Peyer's patch (tissue), 4 donors: ENCODE results near the gene C13orf46. TPM values are rescaled to one million over a fixed set of nuclear protein-coding genes. Genes with fewer than 3 reads are reported as not detected.

Source experiments
- DNase-seq, 3 donors: peaks; one replicate each; pipeline ENCODE4 v3.0.0-alpha.2; 2017 to 2019
- H3K27ac ChIP-seq, 4 donors: fragments of 200-600 bp; sonication (generic); one replicate each; pipeline ENCODE4 v1.5.1; 2016 to 2019
- H3K27me3 ChIP-seq, 2 donors: fragments of 200-600 bp; sonication (generic); one replicate each; pipeline ENCODE4 v1.5.1; 2019
- H3K36me3 ChIP-seq, 3 donors: fragments of 200-600 bp; sonication (generic); one replicate each; pipeline ENCODE4 v1.5.1; 2016 to 2019
- H3K4me1 ChIP-seq, 4 donors: fragments of 200-600 bp; sonication (generic); one replicate each; pipeline ENCODE4 v1.5.1; 2016 to 2019
- H3K4me3 ChIP-seq, 4 donors: fragments of 200-600 bp; sonication (generic); 1 replicate in 3 of 4; 2 replicates in 1 of 4; pipeline ENCODE4 v1.5.1; 2016 to 2019; ENCODE audit warnings: mild to moderate bottlenecking in 1 of 4
- H3K9me3 ChIP-seq, 4 donors: fragments of 200-600 bp; sonication (generic); one replicate each; pipeline ENCODE4 v1.5.1; 2016 to 2019; ENCODE audit warnings: mild to moderate bottlenecking in 1 of 4
- POLR2A ChIP-seq, 2 donors: fragments of 450-650 bp; IDR thresholded peaks; one replicate each; pipeline ENCODE4 v1.5.1; 2017; ENCODE audit warnings: antibody characterized with exemption in 2 of 2, mild to moderate bottlenecking in 2 of 2, moderate library complexity in 2 of 2
- total RNA-seq, 4 donors: library from RNA; depleted of rRNA; stranded (reverse); fragments of >200 nt; gene quantifications; one replicate each; pipeline ENCODE4 v1.1.0, GENCODE V29; 2016
- TF ChIP-seq, protein P1 (sequence below), 6 experiments: fragments of 450-650 bp in 4 of 6; fragments of 200-600 bp in 2 of 6; sonication (generic) in 1 of 6; IDR thresholded peaks; one replicate each; pipeline ENCODE4 v1.5.1; 2017 to 2019; ENCODE audit warnings: antibody characterized with exemption in 6 of 6, mild to moderate bottlenecking in 3 of 6, moderate library complexity in 1 of 6

Gene C13orf46
- total RNA-seq, 4 donors from 2014 or later = 0.35 to 0.83 TPM; not detected in 2

- Histone ChIP-seq H3K4me1 (peaks cover 0 to 20% (median 0%) of the 10 kb centered on the region in 4 donors), H3K27ac (no peak overlapping the region), H3K36me3 (no peaks in the 10 kb centered on the region), H3K27me3 (no peaks in the 10 kb centered on the region), H3K9me3 (no peaks in the 10 kb centered on the region), H3K4me3 (no peak overlapping the region)
- peak in 2 of 3 donors; percentile 37 to 39 for DNase-seq
- TF ChIP-seq, protein P1, sequence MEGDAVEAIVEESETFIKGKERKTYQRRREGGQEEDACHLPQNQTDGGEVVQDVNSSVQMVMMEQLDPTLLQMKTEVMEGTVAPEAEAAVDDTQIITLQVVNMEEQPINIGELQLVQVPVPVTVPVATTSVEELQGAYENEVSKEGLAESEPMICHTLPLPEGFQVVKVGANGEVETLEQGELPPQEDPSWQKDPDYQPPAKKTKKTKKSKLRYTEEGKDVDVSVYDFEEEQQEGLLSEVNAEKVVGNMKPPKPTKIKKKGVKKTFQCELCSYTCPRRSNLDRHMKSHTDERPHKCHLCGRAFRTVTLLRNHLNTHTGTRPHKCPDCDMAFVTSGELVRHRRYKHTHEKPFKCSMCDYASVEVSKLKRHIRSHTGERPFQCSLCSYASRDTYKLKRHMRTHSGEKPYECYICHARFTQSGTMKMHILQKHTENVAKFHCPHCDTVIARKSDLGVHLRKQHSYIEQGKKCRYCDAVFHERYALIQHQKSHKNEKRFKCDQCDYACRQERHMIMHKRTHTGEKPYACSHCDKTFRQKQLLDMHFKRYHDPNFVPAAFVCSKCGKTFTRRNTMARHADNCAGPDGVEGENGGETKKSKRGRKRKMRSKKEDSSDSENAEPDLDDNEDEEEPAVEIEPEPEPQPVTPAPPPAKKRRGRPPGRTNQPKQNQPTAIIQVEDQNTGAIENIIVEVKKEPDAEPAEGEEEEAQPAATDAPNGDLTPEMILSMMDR (IDR thresholded peaks at IDR 0.05) = no peak
- TF ChIP-seq POLR2A (IDR thresholded peaks at IDR 0.05) = no peak
These were observed 37.5 kb downstream of the C13orf46 start for GRCh38 chr13:113936166-113936965.

DNA sequence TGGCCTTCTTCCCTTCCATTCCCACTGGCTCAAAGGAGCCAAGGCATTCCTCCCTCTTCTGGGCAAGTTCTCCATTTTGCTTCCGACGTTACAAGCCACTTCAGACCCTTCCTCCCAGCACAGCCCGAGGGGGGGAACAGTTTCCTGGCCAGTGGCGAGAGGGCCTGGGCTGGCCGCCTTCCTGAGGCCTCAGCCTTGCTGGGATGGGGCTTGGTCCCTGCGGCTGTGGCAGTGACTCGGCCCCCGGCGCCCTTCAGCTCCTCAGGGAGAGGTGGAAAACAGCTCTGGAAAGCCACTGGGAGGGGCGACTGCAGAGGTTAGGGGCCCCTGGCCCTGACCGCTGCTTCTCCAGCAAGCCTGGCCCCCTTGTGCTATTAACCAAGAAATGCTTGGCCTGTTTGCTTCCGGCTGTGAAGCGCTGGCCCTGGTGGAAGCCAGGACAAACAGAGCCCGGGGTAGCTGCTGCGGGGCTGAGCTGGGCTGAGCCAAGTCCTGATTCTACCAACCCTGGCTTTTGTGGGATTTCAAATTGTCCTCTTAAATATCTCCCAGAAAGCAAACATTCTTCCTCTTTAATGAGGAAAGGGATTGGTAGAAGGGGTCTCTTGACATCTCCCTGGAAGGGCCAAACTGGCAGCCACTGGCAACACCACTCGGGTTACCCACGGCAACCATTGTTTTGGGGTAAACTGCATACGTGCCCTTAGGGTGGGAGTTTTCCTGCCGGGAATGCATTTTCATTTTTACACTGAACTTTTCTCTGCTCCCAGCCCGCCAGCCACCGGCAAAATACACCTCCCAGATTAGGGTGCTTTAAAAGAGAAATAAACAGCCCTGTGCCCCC is 38.7 kb downstream of the C13orf46 start:
- Histone ChIP-seq H3K4me3 (no peak overlapping the region), H3K27me3 (no peaks in the 10 kb centered on the region), H3K4me1 (peaks cover 0 to 20% (median 0%) of the 10 kb centered on the region in 4 donors), H3K9me3 (no peaks in the 10 kb centered on the region), H3K27ac (peak overlapping the region in 1 of 4 donors; percentile 52), H3K36me3 (no peaks in the 10 kb centered on the region)
- peak in 2 of 3 donors; percentile 38 to 40 for DNase-seq
- TF ChIP-seq POLR2A (IDR thresholded peaks at IDR 0.05) = no peak
- TF ChIP-seq, protein P1 (IDR thresholded peaks at IDR 0.05) = no peak

GRCh38 chr13:113934576-113934975 is 39.3 kb downstream of the C13orf46 start:
- no peaks in the 10 kb centered on the region for H3K27me3 ChIP-seq
- H3K4me3 ChIP-seq = no peak overlapping the region
- H3K9me3 ChIP-seq = no peaks in the 10 kb centered on the region
- H3K4me1 ChIP-seq = peaks cover 0 to 20% (median 0%) of the 10 kb centered on the region in 4 donors
- peak in 2 of 3 donors; percentile 34 to 39 for DNase-seq
- peak overlapping the region in 1 of 4 donors; percentile 52 for H3K27ac ChIP-seq
- no peaks in the 10 kb centered on the region for H3K36me3 ChIP-seq
- TF ChIP-seq, protein P1 (IDR thresholded peaks at IDR 0.05) = no peak
- no peak for TF ChIP-seq POLR2A (IDR thresholded peaks at IDR 0.05)

- DNase-seq = peak in 2 of 3 donors; percentile 24 to 26
- Histone ChIP-seq H3K36me3 (no peaks in the 10 kb centered on the region), H3K4me3 (no peak overlapping the region), H3K27me3 (no peaks in the 10 kb centered on the region), H3K27ac (no peak overlapping the region), H3K9me3 (no peaks in the 10 kb centered on the region), H3K4me1 (peaks cover 0 to 15% (median 0%) of the 10 kb centered on the region in 4 donors)
- no peak for TF ChIP-seq POLR2A (IDR thresholded peaks at IDR 0.05)
- TF ChIP-seq, protein P1 (IDR thresholded peaks at IDR 0.05) = no peak
These were observed 40.0 kb downstream of the C13orf46 start for GRCh38 chr13:113933901-113934300.

DNA sequence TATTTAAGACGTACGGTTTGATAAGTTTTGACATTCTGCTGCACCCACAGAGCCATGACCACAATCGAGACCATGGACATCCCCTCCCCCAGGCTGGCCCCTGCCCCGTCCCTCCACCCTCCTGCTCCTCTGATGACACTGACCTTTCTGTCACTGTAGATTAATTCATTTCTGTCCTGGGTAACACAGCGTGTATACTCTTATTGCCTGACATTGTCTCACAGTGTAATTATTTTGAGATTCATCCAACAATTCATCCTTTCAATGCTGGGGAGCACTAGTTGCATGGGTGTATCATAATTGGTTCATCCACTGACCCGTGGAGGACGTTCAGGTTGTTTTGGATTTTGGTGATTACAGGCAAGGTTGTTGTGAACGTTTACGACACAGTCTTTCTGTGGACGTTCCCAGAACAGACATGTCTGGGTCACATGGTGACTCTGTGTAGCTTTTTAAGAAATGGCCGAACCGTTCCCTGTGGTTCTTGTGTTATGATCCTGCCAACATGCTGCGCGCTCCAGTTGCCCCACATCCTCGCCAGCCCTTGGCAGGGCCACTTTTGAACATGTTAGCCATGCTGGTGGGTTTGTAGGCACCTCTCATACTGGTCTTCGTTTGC is 41.9 kb downstream of the C13orf46 start:
- TF ChIP-seq POLR2A (IDR thresholded peaks at IDR 0.05) = no peak
- TF ChIP-seq, protein P1 (IDR thresholded peaks at IDR 0.05) = no peak
- Histone ChIP-seq H3K9me3 (no peaks in the 10 kb centered on the region), H3K4me1 (peaks cover 0 to 7% (median 0%) of the 10 kb centered on the region in 4 donors), H3K4me3 (no peak overlapping the region), H3K27me3 (no peaks in the 10 kb centered on the region), H3K36me3 (no peaks in the 10 kb centered on the region), H3K27ac (no peak overlapping the region)
- DNase-seq = peak in 2 of 3 donors; percentile 8 to 22
